ENCODE data around the gene UNC13A. TPM values are rescaled to one million over a fixed set of nuclear protein-coding genes. Genes with fewer than 3 reads are reported as not detected.
"Not testable (repeated sequence)": the region's sequence is repeated elsewhere in the genome, so short reads cannot be mapped to it uniquely, and the experiment has no call there.

UNC13A gene
- total RNA-seq, 6 experiments from 2014 or later = 0.07 to 0.71 (median 0.21) TPM

DNA sequence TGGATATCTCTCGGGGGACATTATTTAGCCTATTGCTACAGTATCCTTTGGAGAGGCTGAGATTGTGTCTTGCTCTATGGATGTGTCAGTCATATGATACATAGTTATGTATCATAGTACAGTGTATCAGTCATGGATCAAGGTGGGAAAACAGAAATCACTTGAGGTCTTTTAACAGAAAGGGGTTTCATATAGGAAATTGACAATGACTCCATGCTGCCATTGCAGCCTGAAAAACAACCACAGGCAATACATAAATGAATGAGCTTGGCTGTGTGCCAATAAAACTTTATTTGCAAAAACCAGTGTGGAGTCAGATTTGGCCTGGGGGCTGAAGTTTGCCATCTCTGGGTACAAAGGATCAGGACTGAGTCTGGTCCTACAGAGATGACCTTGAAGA is 97.3 kb downstream of the UNC13A start:
- TF ChIP-seq, protein P1, sequence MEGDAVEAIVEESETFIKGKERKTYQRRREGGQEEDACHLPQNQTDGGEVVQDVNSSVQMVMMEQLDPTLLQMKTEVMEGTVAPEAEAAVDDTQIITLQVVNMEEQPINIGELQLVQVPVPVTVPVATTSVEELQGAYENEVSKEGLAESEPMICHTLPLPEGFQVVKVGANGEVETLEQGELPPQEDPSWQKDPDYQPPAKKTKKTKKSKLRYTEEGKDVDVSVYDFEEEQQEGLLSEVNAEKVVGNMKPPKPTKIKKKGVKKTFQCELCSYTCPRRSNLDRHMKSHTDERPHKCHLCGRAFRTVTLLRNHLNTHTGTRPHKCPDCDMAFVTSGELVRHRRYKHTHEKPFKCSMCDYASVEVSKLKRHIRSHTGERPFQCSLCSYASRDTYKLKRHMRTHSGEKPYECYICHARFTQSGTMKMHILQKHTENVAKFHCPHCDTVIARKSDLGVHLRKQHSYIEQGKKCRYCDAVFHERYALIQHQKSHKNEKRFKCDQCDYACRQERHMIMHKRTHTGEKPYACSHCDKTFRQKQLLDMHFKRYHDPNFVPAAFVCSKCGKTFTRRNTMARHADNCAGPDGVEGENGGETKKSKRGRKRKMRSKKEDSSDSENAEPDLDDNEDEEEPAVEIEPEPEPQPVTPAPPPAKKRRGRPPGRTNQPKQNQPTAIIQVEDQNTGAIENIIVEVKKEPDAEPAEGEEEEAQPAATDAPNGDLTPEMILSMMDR (IDR thresholded peaks at IDR 0.05) = no peak
- DNase-seq = no peak
- Mint-ChIP-seq H3K9me3 (no peaks in the 10 kb centered on the region), H3K27me3 (ENCODE audit: insufficient read depth) (peaks cover 6% of the 10 kb centered on the region), H3K4me3 (no peak overlapping the region), H3K36me3 (ENCODE audit: low read depth) (no peaks in the 10 kb centered on the region), H3K4me1 (ENCODE audit: low read depth) (no peaks in the 10 kb centered on the region), H3K27ac (no peak overlapping the region)

DNA sequence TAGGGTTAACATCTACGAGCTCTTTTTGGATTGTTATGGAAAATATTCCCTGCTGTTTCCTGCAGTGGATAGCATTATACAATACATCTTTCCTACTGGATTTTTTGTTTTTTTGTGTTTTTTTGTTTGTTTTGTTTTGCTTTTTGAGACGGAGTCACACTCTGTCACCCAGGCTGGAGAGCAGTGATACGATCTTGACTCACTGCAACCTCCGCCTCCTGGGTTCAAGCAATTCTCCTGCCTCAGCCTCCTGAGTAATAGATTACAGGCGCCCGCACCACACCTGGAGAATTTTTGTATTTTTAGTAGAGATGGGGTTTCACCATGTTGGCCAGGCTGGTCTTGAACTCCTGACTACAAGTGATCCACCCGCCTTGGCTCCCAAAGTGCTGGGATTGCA is 102.8 kb downstream of the UNC13A start:
- H3K27ac Mint-ChIP-seq; H3K9me3 Mint-ChIP-seq; DNase-seq; H3K4me1 Mint-ChIP-seq (ENCODE audit: low read depth); H3K36me3 Mint-ChIP-seq (ENCODE audit: low read depth); H3K27me3 Mint-ChIP-seq (ENCODE audit: insufficient read depth); H3K4me3 Mint-ChIP-seq: not testable (repeated sequence)

DNA sequence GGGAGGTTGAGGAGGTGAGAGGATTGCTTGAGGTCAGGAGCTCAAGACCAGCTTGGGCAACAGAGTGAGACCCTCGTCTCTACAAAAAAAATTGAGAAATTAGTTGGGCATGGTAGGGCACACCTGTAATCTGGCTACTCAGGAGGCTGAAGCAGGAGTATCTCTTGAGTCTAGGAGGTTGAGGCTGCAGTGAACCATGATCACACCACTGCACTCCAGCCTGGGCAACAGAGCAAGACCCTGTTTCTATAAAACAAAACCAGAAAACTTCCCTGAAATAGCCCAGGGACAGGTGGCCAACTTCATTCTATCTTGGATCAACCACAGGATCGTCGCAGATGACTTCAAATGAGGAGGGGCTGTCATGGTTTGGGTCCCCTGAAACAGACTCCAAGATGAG is 104.0 kb downstream of the UNC13A start:
- no peaks in the 10 kb centered on the region for H3K9me3 Mint-ChIP-seq
- no peak for DNase-seq
- H3K4me3 Mint-ChIP-seq = no peak overlapping the region
- no peak overlapping the region for H3K27ac Mint-ChIP-seq
- H3K4me1 Mint-ChIP-seq (ENCODE audit: low read depth) = 0 out of 2 replicates have a peak, but pooled peaks cover 4% of the 10 kb centered on the region
- peaks cover 17% of the 10 kb centered on the region for H3K36me3 Mint-ChIP-seq (ENCODE audit: low read depth)
- TF ChIP-seq, protein P1 (IDR thresholded peaks at IDR 0.05) = no peak
- H3K27me3 Mint-ChIP-seq (ENCODE audit: insufficient read depth) = peaks cover 6% of the 10 kb centered on the region

DNA sequence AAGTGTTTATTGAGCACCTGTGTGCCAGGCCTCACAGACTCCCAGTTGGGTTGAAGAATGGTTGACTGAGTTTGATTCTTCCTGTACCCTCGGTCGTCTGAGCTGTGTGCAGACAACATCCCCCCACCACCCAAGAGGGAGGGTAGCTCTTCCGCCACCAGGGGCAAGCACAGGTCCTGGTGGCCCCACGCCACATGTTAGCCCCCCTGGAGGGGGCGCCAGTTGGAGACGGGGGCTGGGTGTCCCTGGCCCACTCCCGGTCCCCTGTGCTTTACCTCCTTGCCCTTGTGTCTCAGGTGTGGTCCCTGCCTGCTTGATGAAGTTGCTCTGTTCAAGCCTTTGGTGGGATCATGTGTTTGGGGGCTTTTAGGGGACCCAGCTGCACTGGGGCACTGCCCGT is 105.5 kb downstream of the UNC13A start:
- H3K9me3 Mint-ChIP-seq = no peaks in the 10 kb centered on the region

DNA sequence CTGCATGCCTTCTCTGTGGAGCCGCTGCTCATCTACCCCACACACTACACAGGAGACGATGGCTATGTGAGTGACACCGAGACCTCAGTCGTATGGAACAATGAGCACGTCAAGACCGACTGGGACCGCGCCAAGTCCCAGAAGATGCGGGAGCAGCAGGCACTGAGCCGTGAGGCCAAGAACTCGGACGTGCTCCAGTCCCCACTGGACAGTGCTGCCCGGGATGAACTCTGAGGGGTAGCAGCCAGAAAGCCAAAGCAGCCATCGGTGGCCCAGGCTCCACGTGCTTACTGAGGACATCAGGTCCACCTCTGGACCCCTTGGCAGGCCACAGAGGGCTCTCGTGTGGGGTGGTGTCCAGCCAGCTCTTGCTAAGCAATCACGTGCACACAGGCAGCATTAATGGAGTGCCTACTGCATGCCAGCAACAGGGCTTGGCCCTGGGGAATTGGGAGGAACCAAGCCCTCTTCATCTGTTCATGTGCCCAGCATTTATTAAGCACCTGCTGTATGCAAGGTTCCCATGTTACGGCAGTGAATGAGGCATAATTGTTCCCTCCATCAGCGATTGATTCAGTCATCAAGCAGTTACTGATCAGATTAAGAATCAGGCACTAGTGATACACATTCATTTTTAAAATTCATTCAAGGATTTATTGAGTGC is 106.8 kb downstream of the UNC13A start:
- Mint-ChIP-seq H3K27ac (no peak overlapping the region), H3K27me3 (ENCODE audit: insufficient read depth) (peaks cover 6% of the 10 kb centered on the region), H3K9me3 (no peaks in the 10 kb centered on the region), H3K36me3 (ENCODE audit: low read depth) (peaks cover 26% of the 10 kb centered on the region), H3K4me3 (no peak overlapping the region), H3K4me1 (ENCODE audit: low read depth) (0 out of 2 replicates have a peak, but pooled peaks cover 4% of the 10 kb centered on the region)
- DNase-seq = no peak
- TF ChIP-seq, protein P1 (IDR thresholded peaks at IDR 0.05) = no peak

More for the DNA sequence above, 105.5 kb downstream of the UNC13A start:
- DNase-seq = no peak
- no peak overlapping the region for H3K27ac Mint-ChIP-seq
- 0 out of 2 replicates have a peak, but pooled peaks cover 4% of the 10 kb centered on the region for H3K4me1 Mint-ChIP-seq (ENCODE audit: low read depth)
- peaks cover 23% of the 10 kb centered on the region for H3K36me3 Mint-ChIP-seq (ENCODE audit: low read depth)
- H3K27me3 Mint-ChIP-seq (ENCODE audit: insufficient read depth) = peaks cover 6% of the 10 kb centered on the region
- TF ChIP-seq, protein P1 (IDR thresholded peaks at IDR 0.05) = peak; percentile 44; the same call in 1 of the 2 replicates
- no peak overlapping the region for H3K4me3 Mint-ChIP-seq

DNA sequence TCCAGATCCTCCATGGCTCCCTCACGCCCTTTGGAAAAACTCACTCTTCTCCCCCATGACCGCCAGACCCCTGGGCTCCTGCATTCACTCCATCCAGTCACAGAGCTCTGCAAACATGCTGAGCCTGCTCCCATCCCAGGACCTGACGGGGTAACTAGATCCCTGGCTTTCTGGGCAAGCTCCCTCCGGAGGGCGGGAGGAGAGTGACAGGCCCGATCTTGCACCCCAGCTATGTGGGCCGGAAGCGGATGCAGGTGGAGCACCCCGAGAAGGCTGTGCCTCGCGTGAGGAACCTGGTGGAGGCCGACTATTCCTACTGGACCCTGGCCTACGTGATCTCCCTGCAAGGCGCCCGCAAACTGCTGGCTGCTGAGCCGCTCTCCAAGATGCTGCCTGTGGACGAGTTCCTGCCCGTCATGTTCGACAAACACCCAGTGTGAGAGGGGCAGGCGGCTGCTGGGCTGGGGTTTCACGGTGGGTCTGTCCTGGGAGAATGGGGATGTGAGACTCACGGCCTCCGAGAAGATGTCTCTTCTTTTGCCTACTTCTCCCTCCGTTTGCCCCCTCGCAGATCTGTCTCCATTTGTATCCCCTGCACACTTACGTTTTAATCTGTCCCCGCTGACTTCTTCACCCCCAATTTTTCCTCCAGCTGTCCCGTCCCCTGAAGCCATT is 107.5 kb downstream of the UNC13A start:
- Mint-ChIP-seq H3K4me3 (no peak overlapping the region), H3K36me3 (ENCODE audit: low read depth) (peaks cover 26% of the 10 kb centered on the region)

More for the DNA sequence above, 107.5 kb downstream of the UNC13A start:
- DNase-seq = no peak
- H3K4me1 Mint-ChIP-seq (ENCODE audit: low read depth) = 0 out of 2 replicates have a peak, but pooled peaks cover 4% of the 10 kb centered on the region
- TF ChIP-seq, protein P1 (IDR thresholded peaks at IDR 0.05) = peak; percentile 27; the same call in 1 of the 2 replicates
- no peak overlapping the region for H3K27ac Mint-ChIP-seq
- H3K27me3 Mint-ChIP-seq (ENCODE audit: insufficient read depth) = peaks cover 6% of the 10 kb centered on the region
- no peaks in the 10 kb centered on the region for H3K9me3 Mint-ChIP-seq

All from HFFc6 (cell line).